GM23338 (cell line): Measurements from ENCODE around the gene CRACDL. TPM values are rescaled to one million over a fixed set of nuclear protein-coding genes. Genes with fewer than 3 reads are reported as not detected.

ENCODE experiments used
- ATAC-seq: fragments of 200-7000 bp; cut with Tn5 transposase; 3 replicates; pipeline ENCODE4 v1.9.1; 2020
- DNase-seq: peaks from one replicate; pipeline ENCODE4 v3.0.0-alpha.2; 2015; ENCODE audit warnings: low spot score
- H2AFZ ChIP-seq: fragments of 200-600 bp; sonication (generic); 2 replicates; pipeline ENCODE4 v1.8.0; 2016; ENCODE audit warnings: antibody characterized with exemption, mild to moderate bottlenecking, moderate library complexity
- H3F3A ChIP-seq: fragments of 200-600 bp; sonication (generic); replicated peaks from 2 replicates; pipeline ENCODE4 v1.8.0; 2017; ENCODE audit warnings: antibody characterized with exemption, mixed run types, low read depth
- H3K27ac ChIP-seq: fragments of 200-600 bp; sonication (generic); 2 replicates; pipeline ENCODE4 v1.6.1; 2016; ENCODE audit warnings: low read depth
- H3K27me3 ChIP-seq: fragments of 200-600 bp; sonication (generic); 2 replicates; pipeline ENCODE4 v1.8.0; 2016; ENCODE audit warnings: mild to moderate bottlenecking, mixed run types, moderate library complexity; ENCODE audit not compliant: insufficient read depth
- H3K36me3 ChIP-seq: fragments of 200-600 bp; sonication (generic); 2 replicates; pipeline ENCODE4 v1.8.0; 2016; ENCODE audit warnings: mild to moderate bottlenecking; ENCODE audit not compliant: insufficient read depth
- H3K4me1 ChIP-seq: fragments of 200-600 bp; sonication (generic); 2 replicates; pipeline ENCODE4 v1.8.0; 2016; ENCODE audit warnings: mild to moderate bottlenecking, moderate library complexity; ENCODE audit not compliant: insufficient read depth
- H3K4me2 ChIP-seq: fragments of 200-600 bp; sonication (generic); 2 replicates; pipeline ENCODE4 v1.7.1; 2017; ENCODE audit warnings: mixed run types
- H3K4me3 ChIP-seq: fragments of 200-600 bp; sonication (generic); 2 replicates; pipeline ENCODE4 v1.6.1; 2016; ENCODE audit warnings: mixed run types
- H3K79me2 ChIP-seq: fragments of 200-600 bp; sonication (generic); replicated peaks from 2 replicates; pipeline ENCODE4 v1.8.0; 2017; ENCODE audit warnings: mild to moderate bottlenecking; ENCODE audit not compliant: insufficient read depth
- H3K9me2 ChIP-seq: fragments of 200-600 bp; sonication (generic); 2 replicates; pipeline ENCODE4 v1.8.0; 2017; ENCODE audit not compliant: insufficient read depth
- H4K20me1 ChIP-seq: fragments of 200-600 bp; sonication (generic); replicated peaks from 2 replicates; pipeline ENCODE4 v1.8.0; 2017; ENCODE audit warnings: mild to moderate bottlenecking; ENCODE audit not compliant: insufficient read depth
- H3K27ac Mint-ChIP-seq: 2 replicates; pipeline ENCODE4 v1.8.0; 2020; ENCODE audit warnings: inconsistent platforms, mild to moderate bottlenecking, moderate library complexity, mixed read lengths
- H3K27me3 Mint-ChIP-seq: 3 replicates; pipeline ENCODE4 v1.8.0; 2022; ENCODE audit warnings: low read depth, mild to moderate bottlenecking, moderate library complexity, mixed read lengths, inconsistent platforms; ENCODE audit not compliant: insufficient read depth, poor library complexity
- H3K36me3 Mint-ChIP-seq: 3 replicates; pipeline ENCODE4 v1.8.0; 2021; ENCODE audit warnings: low read depth, mild to moderate bottlenecking, inconsistent platforms, moderate library complexity, mixed read lengths
- H3K4me1 Mint-ChIP-seq: 3 replicates; pipeline ENCODE4 v1.8.0; 2020; ENCODE audit warnings: mild to moderate bottlenecking, inconsistent platforms, mixed read lengths
- H3K4me3 Mint-ChIP-seq: 3 replicates; pipeline ENCODE4 v1.8.0; 2021; ENCODE audit warnings: moderate library complexity, mild to moderate bottlenecking, inconsistent platforms, mixed read lengths
- H3K9me3 Mint-ChIP-seq: 3 replicates; pipeline ENCODE4 v1.8.0; 2020; ENCODE audit warnings: moderate library complexity, mild to moderate bottlenecking, inconsistent platforms, mixed read lengths
- CREB1 ChIP-seq: fragments of 250-450 bp; sonication (Bioruptor Pico); IDR thresholded peaks from 2 replicates; pipeline ENCODE4 v1.5.0; 2020; ENCODE audit warnings: low read depth, mild to moderate bottlenecking, moderate library complexity
- CTCF ChIP-seq, 2 experiments: fragments of 200-600 bp in 1 of 2; sonication (generic) in 1 of 2; conservative IDR thresholded peaks; 2 replicates each; pipeline versions ENCODE4 v1.5.1 to v1.6.1; 2016 to 2017; ENCODE audit warnings: antibody characterized with exemption in 2 of 2, low read depth in 2 of 2, mild to moderate bottlenecking in 2 of 2, moderate library complexity in 1 of 2
- ETS1 ChIP-seq: IDR thresholded peaks from 2 replicates; pipeline ENCODE4 v1.6.1; 2016; ENCODE audit warnings: antibody characterized with exemption
- EZH2 ChIP-seq: fragments of 200-600 bp; sonication (generic); IDR thresholded peaks from one replicate; pipeline ENCODE4 v1.8.0; 2017; ENCODE audit warnings: antibody characterized with exemption, mild to moderate bottlenecking, low read depth; ENCODE audit not compliant: unreplicated experiment
- EZH2phosphoT487 ChIP-seq: fragments of 200-600 bp; sonication (generic); IDR thresholded peaks from one replicate; pipeline ENCODE4 v1.8.1; 2018; ENCODE audit warnings: antibody characterized with exemption; ENCODE audit not compliant: unreplicated experiment
- JUNB ChIP-seq: IDR thresholded peaks from one replicate; pipeline ENCODE4 v1.6.1; 2016; ENCODE audit warnings: antibody characterized with exemption; ENCODE audit not compliant: unreplicated experiment
- NANOG ChIP-seq: IDR thresholded peaks from 2 replicates; pipeline ENCODE4 v1.6.1; 2016; ENCODE audit warnings: antibody characterized with exemption, borderline replicate concordance
- POLR2AphosphoS5 ChIP-seq: IDR thresholded peaks from 2 replicates; pipeline ENCODE4 v1.6.1; 2016; ENCODE audit warnings: antibody characterized with exemption, low read depth
- REST ChIP-seq: IDR thresholded peaks from one replicate; pipeline ENCODE4 v1.6.1; 2018; ENCODE audit warnings: antibody characterized with exemption; ENCODE audit not compliant: unreplicated experiment
- STAT1 ChIP-seq: IDR thresholded peaks from one replicate; pipeline ENCODE4 v1.6.1; 2016; ENCODE audit warnings: antibody characterized with exemption; ENCODE audit not compliant: unreplicated experiment
- ZNF114 ChIP-seq: fragments of 250-450 bp; sonication (Bioruptor Pico); IDR thresholded peaks from 2 replicates; pipeline ENCODE4 v1.5.0; 2020; ENCODE audit warnings: mild to moderate bottlenecking, moderate library complexity
- ZNF331 ChIP-seq: fragments of 250-450 bp; sonication (Bioruptor Pico); IDR thresholded peaks from 2 replicates; pipeline ENCODE4 v1.5.0; 2020; ENCODE audit warnings: low read depth, mild to moderate bottlenecking, moderate library complexity
- polyA plus RNA-seq: library from polyadenylated mRNA; unstranded; fragments of >200 nt; fragmentation: Nextera tagmentation; extraction: Ambion mirVana; gene quantifications from 2 replicates; pipeline ENCODE4 v1.2.1, GENCODE V29; 2016
- total RNA-seq: library from RNA; depleted of rRNA; stranded (reverse); fragments of >200 nt; shearing (Covaris generic); gene quantifications from 2 replicates; pipeline ENCODE4 v1.2.3, GENCODE V29; 2014
- TF ChIP-seq, protein P1 (sequence below): fragments of 250-450 bp; sonication (Bioruptor Pico); IDR thresholded peaks from 2 replicates; pipeline ENCODE4 v1.5.0; 2020; ENCODE audit warnings: mild to moderate bottlenecking, moderate library complexity

Gene CRACDL
- total and polyA plus RNA-seq, 2 experiments from 2014 or later: 0.14 to 0.16 TPM

GRCh38 chr2:98778741-98779483, 157.1 kb downstream of the CRACDL start:
- Mint-ChIP-seq H3K4me1 (peaks cover 8% of the 10 kb centered on the region), H3K27ac (no peak overlapping the region), H3K9me3 (peaks cover 16% of the 10 kb centered on the region), H3K27me3 (peaks cover 4% of the 10 kb centered on the region), H3K4me3 (no peak overlapping the region), H3K36me3 (peaks cover 5% of the 10 kb centered on the region; the same call in 1 of the 3 replicates)
- H3K4me2 ChIP-seq: no peak overlapping the region
- no peaks in the 10 kb centered on the region for H3K27me3 ChIP-seq
- DNase-seq (no peak), ATAC-seq (no peak)
- H3K79me2 ChIP-seq: no peaks in the 10 kb centered on the region
- H2AFZ ChIP-seq: no peak overlapping the region
- no peaks in the 10 kb centered on the region for H4K20me1 ChIP-seq
- H3K9me2 ChIP-seq: peaks cover 12% of the 10 kb centered on the region
- H3K4me3 ChIP-seq: no peak overlapping the region
- no peaks in the 10 kb centered on the region for H3F3A ChIP-seq
- TF ChIP-seq ZNF331 (CRISPR knock-in tag): no peak
- no peak for TF ChIP-seq NANOG
- TF ChIP-seq EZH2: no peak
- no peak for TF ChIP-seq ZNF114 (CRISPR knock-in tag)
- no peak for TF ChIP-seq REST
- TF ChIP-seq CREB1: no peak
- TF ChIP-seq ETS1: no peak
- no peak for TF ChIP-seq JUNB
- TF ChIP-seq STAT1: no peak
- TF ChIP-seq POLR2AphosphoS5: no peak
- TF ChIP-seq, protein P1, sequence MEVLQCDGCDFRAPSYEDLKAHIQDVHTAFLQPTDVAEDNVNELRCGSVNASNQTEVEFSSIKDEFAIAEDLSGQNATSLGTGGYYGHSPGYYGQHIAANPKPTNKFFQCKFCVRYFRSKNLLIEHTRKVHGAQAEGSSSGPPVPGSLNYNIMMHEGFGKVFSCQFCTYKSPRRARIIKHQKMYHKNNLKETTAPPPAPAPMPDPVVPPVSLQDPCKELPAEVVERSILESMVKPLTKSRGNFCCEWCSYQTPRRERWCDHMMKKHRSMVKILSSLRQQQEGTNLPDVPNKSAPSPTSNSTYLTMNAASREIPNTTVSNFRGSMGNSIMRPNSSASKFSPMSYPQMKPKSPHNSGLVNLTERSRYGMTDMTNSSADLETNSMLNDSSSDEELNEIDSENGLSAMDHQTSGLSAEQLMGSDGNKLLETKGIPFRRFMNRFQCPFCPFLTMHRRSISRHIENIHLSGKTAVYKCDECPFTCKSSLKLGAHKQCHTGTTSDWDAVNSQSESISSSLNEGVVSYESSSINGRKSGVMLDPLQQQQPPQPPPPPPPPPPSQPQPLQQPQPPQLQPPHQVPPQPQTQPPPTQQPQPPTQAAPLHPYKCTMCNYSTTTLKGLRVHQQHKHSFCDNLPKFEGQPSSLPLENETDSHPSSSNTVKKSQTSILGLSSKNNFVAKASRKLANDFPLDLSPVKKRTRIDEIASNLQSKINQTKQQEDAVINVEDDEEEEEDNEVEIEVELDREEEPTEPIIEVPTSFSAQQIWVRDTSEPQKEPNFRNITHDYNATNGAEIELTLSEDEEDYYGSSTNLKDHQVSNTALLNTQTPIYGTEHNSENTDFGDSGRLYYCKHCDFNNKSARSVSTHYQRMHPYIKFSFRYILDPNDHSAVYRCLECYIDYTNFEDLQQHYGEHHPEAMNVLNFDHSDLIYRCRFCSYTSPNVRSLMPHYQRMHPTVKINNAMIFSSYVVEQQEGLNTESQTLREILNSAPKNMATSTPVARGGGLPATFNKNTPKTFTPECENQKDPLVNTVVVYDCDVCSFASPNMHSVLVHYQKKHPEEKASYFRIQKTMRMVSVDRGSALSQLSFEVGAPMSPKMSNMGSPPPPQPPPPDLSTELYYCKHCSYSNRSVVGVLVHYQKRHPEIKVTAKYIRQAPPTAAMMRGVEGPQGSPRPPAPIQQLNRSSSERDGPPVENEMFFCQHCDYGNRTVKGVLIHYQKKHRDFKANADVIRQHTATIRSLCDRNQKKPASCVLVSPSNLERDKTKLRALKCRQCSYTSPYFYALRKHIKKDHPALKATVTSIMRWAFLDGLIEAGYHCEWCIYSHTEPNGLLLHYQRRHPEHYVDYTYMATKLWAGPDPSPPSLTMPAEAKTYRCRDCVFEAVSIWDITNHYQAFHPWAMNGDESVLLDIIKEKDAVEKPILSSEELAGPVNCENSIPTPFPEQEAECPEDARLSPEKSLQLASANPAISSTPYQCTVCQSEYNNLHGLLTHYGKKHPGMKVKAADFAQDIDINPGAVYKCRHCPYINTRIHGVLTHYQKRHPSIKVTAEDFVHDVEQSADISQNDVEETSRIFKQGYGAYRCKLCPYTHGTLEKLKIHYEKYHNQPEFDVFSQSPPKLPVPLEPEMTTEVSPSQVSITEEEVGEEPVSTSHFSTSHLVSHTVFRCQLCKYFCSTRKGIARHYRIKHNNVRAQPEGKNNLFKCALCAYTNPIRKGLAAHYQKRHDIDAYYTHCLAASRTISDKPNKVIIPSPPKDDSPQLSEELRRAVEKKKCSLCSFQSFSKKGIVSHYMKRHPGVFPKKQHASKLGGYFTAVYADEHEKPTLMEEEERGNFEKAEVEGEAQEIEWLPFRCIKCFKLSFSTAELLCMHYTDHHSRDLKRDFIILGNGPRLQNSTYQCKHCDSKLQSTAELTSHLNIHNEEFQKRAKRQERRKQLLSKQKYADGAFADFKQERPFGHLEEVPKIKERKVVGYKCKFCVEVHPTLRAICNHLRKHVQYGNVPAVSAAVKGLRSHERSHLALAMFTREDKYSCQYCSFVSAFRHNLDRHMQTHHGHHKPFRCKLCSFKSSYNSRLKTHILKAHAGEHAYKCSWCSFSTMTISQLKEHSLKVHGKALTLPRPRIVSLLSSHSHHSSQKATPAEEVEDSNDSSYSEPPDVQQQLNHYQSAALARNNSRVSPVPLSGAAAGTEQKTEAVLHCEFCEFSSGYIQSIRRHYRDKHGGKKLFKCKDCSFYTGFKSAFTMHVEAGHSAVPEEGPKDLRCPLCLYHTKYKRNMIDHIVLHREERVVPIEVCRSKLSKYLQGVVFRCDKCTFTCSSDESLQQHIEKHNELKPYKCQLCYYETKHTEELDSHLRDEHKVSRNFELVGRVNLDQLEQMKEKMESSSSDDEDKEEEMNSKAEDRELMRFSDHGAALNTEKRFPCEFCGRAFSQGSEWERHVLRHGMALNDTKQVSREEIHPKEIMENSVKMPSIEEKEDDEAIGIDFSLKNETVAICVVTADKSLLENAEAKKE (CRISPR knock-in tag): no peak
- no peak for TF ChIP-seq EZH2phosphoT487
- TF ChIP-seq CTCF (conservative IDR thresholded peaks at IDR 0.05; ENCODE audit: low read depth in 2 of 2): no peak
- H3K27ac ChIP-seq: no peak overlapping the region
- H3K36me3 ChIP-seq: no peaks in the 10 kb centered on the region
- H3K4me1 ChIP-seq: peaks cover 5% of the 10 kb centered on the region
